SK-MEL-5 (cell line): ENCODE data around the gene SPAG9. TPM values are rescaled to one million over a fixed set of nuclear protein-coding genes. Genes with fewer than 3 reads are reported as not detected.
"Not testable (repeated sequence)": the region's sequence is repeated elsewhere in the genome, so short reads cannot be mapped to it uniquely, and the experiment has no call there.

ENCODE experiments used
- DNase-seq: peaks from one replicate; pipeline ENCODE4 v3.0.0-alpha.2; 2016; ENCODE audit warnings: low read depth, low spot score
- in situ Hi-C: cut with HindIII; loops from 2 replicates; pipeline ENCODE4 v1.10.0; 2016; ENCODE audit warnings: low sequenced_read_pairs, high pct_unique_total_duplicates, low pct_unique_long_range_greater_than_20kb
- total RNA-seq: library from RNA; depleted of rRNA; stranded (reverse); fragments of >200 nt; shearing (Covaris generic); gene quantifications from 2 replicates; pipeline ENCODE4 v1.2.3, GENCODE V29; 2014

Gene SPAG9
- total RNA-seq, 1 experiment from 2014 or later: 103 TPM

- in situ Hi-C loops: no loop called here
- peak; percentile 99 for DNase-seq
These were observed 23.8 kb upstream of the SPAG9 start for GRCh38 chr17:51144266-51145022.

GRCh38 chr17:51142597-51142996 is 21.9 kb upstream of the SPAG9 start:
- DNase-seq: no peak
- in situ Hi-C loops: no loop called here

- in situ Hi-C loops: no loop called here
These were observed 15.3 kb upstream of the SPAG9 start for GRCh38 chr17:51135956-51136355.

GRCh38 chr17:51133365-51133764 is 12.7 kb upstream of the SPAG9 start:
- in situ Hi-C loops: no loop called here
- DNase-seq: peak; percentile 49

More at GRCh38 chr17:51135956-51136355, 15.3 kb upstream of the SPAG9 start:
- DNase-seq: no peak

- no peak for DNase-seq
These were observed 12.3 kb upstream of the SPAG9 start for GRCh38 chr17:51132964-51133319.

GRCh38 chr17:51128076-51128475 is 7.4 kb upstream of the SPAG9 start:
- DNase-seq: peak; percentile 62
- in situ Hi-C loops: no loop called here

More at GRCh38 chr17:51132964-51133319, 12.3 kb upstream of the SPAG9 start:
- in situ Hi-C loops: no loop called here

GRCh38 chr17:51124640-51125503 is 4.2 kb upstream of the SPAG9 start:
- DNase-seq: no peak
- in situ Hi-C loops: no loop called here

GRCh38 chr17:51122473-51123115 is 1.9 kb upstream of the SPAG9 start:
- in situ Hi-C loops, DNase-seq: not testable (repeated sequence)

GRCh38 chr17:51121620-51122472 is 1.2 kb upstream of the SPAG9 start:
- DNase-seq: peak; percentile 97
- in situ Hi-C loops: no loop called here

- DNase-seq: peak; percentile 21
- in situ Hi-C loops: no loop called here
These were observed 320 bp downstream of the SPAG9 start for GRCh38 chr17:51120357-51120738.

- DNase-seq: peak; percentile 78
- in situ Hi-C loops: no loop called here
These were observed 982 bp downstream of the SPAG9 start for GRCh38 chr17:51119415-51120356.

- in situ Hi-C loops: no loop called here
- DNase-seq: peak; percentile 13
These were observed 2.1 kb downstream of the SPAG9 start for GRCh38 chr17:51118330-51119195.

GRCh38 chr17:51115179-51115578 is 5.5 kb downstream of the SPAG9 start:
- in situ Hi-C loops: no loop called here
- DNase-seq: no peak

- in situ Hi-C loops, DNase-seq: not testable (repeated sequence)
These were observed 8.1 kb downstream of the SPAG9 start for GRCh38 chr17:51112303-51113222.

- no peak for DNase-seq
- in situ Hi-C loops: no loop called here
These were observed 12.9 kb downstream of the SPAG9 start for GRCh38 chr17:51107778-51108177.
